SIG-M5 (cell line): ENCODE data around the gene WDR6.

ENCODE experiments used
- DNase-seq: peaks from one replicate; lab custom pipeline; 2025; lab: John Stamatoyannopoulos, UW

Gene WDR6

GRCh38 chr3:49007068-49007770, at the start of gene WDR6:
WDR6 (plus strand) TSS chr3:49007391; CDS start chr3:49007432, 41 bp downstream.
- DNase-seq = peak; percentile 91

- no peak for DNase-seq
Observed at GRCh38 chr3:48960841-48961413, 46.3 kb upstream of the WDR6 start.

GRCh38 chr3:48962340-48962739, 44.9 kb upstream of the WDR6 start:
- DNase-seq = no peak

- DNase-seq = no peak
Observed at GRCh38 chr3:48962939-48963338, 44.3 kb upstream of the WDR6 start.

- no peak for DNase-seq
Observed at GRCh38 chr3:48963591-48963990, 43.6 kb upstream of the WDR6 start.

GRCh38 chr3:48966367-48966766, 40.8 kb upstream of the WDR6 start:
- DNase-seq = no peak

- no peak for DNase-seq
Observed at GRCh38 chr3:48966876-48967361, 40.3 kb upstream of the WDR6 start.

- DNase-seq = no peak
Observed at GRCh38 chr3:48970586-48970985, 36.6 kb upstream of the WDR6 start.

- DNase-seq = no peak
Observed at GRCh38 chr3:48974076-48974864, 32.9 kb upstream of the WDR6 start.

- DNase-seq = no peak
Observed at GRCh38 chr3:48979451-48979850, 27.7 kb upstream of the WDR6 start.

GRCh38 chr3:48980295-48980694, 26.9 kb upstream of the WDR6 start:
- DNase-seq = no peak

GRCh38 chr3:48982016-48982415, 25.2 kb upstream of the WDR6 start:
- DNase-seq = no peak

- DNase-seq = no peak
Observed at GRCh38 chr3:48982686-48983085, 24.5 kb upstream of the WDR6 start.

GRCh38 chr3:48983096-48983495, 24.1 kb upstream of the WDR6 start:
- DNase-seq = no peak

- no peak for DNase-seq
Observed at GRCh38 chr3:48984663-48985062, 22.5 kb upstream of the WDR6 start.

- DNase-seq = no peak
Observed at GRCh38 chr3:48985831-48986376, 21.3 kb upstream of the WDR6 start.

- DNase-seq = no peak
Observed at GRCh38 chr3:48989126-48989795, 17.9 kb upstream of the WDR6 start.

- peak; percentile 63 for DNase-seq
Observed at GRCh38 chr3:48989796-48990635, 17.2 kb upstream of the WDR6 start, which contains the start of gene P4HTM. P4HTM (plus strand) TSS chr3:48990241; CDS start chr3:48990257, 16 bp downstream.

GRCh38 chr3:48990636-48991469, 16.3 kb upstream of the WDR6 start:
- no peak for DNase-seq
